Daoy (cell line): ENCODE data around the gene MT1X. TPM values are rescaled to one million over a fixed set of nuclear protein-coding genes. Genes with fewer than 3 reads are reported as not detected.

Experiments used
- DNase-seq: peaks from one replicate; pipeline ENCODE4 v3.0.0-alpha.2; 2015; ENCODE audit warnings: low read depth
- total RNA-seq: library from RNA; depleted of rRNA; stranded (reverse); fragments of >200 nt; shearing (Covaris generic); gene quantifications from 2 replicates; pipeline ENCODE4 v1.2.3, GENCODE V29; 2014; rRNA removed

MT1X gene
- 70.4 and 106 TPM in 2 replicates for total RNA-seq

- DNase-seq, result peak; percentile 91
These were observed at the start of gene MT1X for GRCh38 chr16:56681939-56682702. MT1X (plus strand) TSS chr16:56682470; CDS start chr16:56682541, 71 bp downstream.

GRCh38 chr16:56632848-56633365 lies 49.4 kb upstream of the MT1X start:
- no peak for DNase-seq

DNA sequence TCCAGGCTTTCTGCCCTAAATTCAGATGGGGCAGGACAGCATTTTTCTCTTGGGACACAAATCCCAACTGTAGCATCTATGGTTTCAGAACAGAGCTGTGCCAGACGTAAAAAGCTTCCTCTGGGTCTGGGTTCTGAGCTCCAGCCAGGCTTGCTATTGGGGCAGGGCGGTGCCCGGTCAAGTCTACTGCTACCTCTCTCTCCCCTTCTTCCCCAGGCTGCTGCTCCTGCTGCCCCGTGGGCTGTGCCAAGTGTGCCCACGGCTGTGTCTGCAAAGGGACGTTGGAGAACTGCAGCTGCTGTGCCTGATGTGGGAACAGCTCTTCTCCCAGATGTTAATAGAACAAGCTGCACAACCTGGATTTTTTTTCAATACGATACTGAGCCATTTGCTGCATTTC lies 48.7 kb upstream of the MT1X start:
- DNase-seq, result no peak

- DNase-seq, result no peak
These were observed 47.4 kb upstream of the MT1X start for GRCh38 chr16:56634715-56635440.

DNA sequence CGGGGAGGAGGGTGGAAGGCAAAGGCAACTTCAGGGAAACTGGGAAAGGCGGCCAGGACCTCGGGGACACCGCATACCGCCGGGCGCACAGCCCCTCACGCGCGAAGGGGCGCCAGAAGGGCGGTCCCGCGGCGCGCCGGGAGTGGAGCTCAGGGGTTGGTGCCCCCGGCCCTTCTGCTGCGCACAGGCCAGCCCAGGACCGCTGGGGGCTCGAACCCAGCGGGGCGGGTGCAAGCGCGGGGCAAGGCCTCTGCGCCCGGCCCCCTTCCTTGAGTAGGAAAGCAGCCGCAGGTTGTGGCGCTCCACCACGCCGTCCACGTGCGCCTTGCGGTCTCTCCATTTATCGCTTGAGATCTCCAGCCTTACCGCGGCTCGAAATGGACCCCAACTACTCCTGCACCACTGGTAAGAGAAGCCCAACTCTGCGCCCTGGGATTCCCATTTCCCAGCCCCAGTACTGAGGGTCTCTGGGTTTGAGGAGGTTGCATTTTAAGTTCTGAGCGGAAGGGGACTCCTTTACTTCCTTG lies 46.8 kb upstream of the MT1X start:
- DNase-seq, result no peak

GRCh38 chr16:56636616-56637413 lies 45.5 kb upstream of the MT1X start:
- no peak for DNase-seq

DNA sequence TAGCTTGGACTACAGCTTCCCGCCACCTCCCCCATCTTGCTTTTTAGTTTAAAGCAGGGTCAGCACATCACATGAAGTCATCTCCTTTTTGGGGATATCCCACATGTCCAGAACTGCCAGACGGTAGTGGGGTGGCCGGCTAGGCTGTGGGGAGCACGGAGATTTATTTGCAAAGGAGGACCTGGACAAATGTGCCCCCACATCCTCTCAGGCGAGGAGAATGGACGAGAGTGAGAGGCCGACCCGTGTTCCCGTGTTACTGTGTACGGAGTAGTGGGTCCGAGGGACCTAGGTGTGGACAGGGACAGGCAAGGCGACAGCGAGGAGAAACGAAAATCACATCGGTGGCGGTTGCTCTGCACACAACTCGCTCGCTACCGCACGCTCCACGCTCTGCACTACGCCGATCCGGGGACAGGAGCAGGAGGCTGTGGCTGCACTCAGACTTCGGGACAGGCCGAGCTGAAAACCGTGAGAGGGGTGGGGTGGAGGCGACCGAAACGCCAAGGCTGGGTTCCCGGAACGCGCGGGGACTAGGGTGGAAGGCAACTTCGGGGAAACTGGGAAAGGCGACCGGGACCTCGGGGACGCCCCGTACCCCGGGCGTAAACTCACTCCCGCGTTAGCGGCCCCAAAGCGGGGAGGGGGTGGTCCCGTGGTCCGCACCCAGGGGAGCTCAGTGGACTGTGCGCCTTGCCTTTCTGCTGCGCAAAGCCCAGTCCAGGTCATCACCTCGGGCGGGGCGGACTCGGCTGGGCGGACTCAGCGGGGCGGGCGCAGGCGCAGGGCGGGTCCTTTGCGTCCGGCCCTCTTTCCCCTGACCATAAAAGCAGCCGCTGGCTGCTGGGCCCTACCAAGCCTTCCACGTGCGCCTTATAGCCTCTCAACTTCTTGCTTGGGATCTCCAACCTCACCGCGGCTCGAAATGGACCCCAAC lies 44.2 kb upstream of the MT1X start, which contains the start of gene MT1A:
Gene MT1A, plus strand, starts transcription at position 853 of the 937 bp plus-strand sequence. Its CDS starts 73 bp downstream, at position 926.
- peak; percentile 36 for DNase-seq

DNA sequence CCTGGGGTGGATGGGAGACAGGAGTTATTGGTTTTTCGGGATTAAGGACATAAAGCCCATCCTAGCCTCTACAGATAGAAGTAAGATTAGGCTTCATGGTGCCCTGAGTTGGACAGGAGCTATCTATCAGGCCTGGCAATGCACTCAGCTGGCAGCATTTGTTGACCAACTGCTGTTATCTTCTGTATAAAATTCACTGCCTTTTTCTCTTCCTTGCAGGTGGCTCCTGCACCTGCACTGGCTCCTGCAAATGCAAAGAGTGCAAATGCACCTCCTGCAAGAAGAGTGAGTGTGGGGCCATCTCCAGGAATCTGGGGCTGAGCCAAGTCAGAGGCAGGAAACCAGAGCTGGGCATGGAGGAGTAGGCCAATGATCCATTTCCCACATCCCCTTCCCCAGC lies 43.2 kb upstream of the MT1X start:
- no peak for DNase-seq

- DNase-seq, result no peak
These were observed 42.2 kb upstream of the MT1X start for GRCh38 chr16:56640076-56640475.

DNA sequence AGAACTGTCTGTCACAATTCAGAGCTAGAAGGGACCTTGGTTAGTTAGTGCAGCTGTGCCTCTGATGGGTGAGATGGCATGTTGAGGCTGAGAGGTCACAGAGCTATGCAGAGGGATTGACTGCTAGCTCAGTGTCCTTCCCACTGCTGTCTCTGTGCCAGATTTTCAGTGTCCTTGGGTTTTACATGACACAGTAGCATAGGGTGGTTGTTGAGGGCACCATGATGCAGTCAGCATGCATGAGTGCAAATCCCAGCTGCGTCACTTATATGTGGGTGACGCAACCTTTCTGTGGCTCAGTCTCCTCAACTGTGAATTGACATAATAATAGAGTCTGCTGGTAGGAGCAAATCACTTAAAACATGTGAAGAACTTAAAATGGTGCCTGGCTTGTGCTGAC lies 41.1 kb upstream of the MT1X start:
- DNase-seq, result no peak

- no peak for DNase-seq
These were observed 39.0 kb upstream of the MT1X start for GRCh38 chr16:56643080-56643778.

DNA sequence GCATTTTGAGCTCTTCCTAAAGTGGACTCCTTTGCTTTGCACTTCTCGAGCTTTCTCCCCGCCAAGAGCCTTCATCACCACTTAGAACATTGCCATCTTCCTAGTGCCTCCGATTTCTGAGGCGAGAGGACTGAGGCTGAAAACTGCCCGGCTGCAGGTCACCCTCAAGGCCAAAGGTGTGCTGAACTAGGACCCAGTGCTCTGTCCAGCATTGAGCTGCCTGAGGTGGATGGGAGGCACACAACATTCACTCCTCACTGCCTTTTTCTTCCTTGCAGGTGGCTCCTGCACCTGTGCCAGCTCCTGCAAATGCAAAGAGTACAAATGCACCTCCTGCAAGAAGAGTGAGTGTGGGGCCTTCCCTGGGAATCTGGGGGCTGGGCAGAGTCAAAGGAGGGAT lies 38.4 kb upstream of the MT1X start:
- no peak for DNase-seq

GRCh38 chr16:56645311-56645710 lies 37.0 kb upstream of the MT1X start:
- DNase-seq, result no peak

GRCh38 chr16:56645838-56646237 lies 36.4 kb upstream of the MT1X start:
- DNase-seq, result no peak

DNA sequence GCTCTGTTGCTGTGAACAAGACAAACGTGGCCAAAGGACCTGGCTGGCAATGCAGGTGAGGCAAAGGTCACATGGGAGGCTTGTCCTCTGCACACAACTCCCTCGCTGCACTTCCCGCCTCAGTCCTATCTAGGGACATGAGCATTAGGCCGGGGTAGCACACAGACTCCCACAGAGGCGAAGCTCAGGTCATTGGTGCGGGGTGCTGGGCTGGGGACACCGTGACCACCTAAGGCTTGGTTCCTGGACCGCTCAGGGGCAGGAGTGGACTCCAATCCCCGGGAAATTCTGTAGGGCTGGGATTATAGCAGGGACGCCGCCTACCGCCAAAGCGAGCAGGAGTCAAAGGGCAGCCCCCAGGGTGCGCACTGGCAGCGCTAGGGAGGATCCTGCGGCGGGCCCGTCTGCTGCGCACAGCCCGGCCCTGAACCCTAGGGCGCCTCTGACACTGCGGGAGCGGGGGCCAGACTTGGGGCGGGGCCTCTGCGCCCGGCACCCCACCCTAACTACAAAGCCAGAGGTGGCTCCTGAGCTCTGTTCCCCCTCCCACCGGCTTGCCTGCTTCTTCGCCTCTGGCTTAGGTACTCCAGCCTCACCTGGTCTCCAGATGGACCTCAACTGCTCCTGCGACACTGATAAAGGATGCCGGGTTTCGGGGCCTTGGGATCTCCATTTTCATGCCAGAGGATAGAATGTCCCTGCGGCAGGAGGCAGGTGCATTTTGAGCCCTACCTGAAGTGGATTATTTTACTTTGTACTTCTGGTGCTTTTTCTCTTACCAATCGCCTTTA lies 34.4 kb upstream of the MT1X start:
- no peak for DNase-seq

GRCh38 chr16:56649271-56649670 lies 33.0 kb upstream of the MT1X start:
- DNase-seq, result no peak

GRCh38 chr16:56649820-56650219 lies 32.5 kb upstream of the MT1X start:
- DNase-seq, result no peak

GRCh38 chr16:56651586-56651985 lies 30.7 kb upstream of the MT1X start, which contains the start of gene MT1B:
MT1B (plus strand) TSS chr16:56651886; CDS start chr16:56651954, 68 bp downstream.
- no peak for DNase-seq

- no peak for DNase-seq
These were observed 29.7 kb upstream of the MT1X start for GRCh38 chr16:56652600-56652999.
